ENCODE results near the gene HOXA6.

DNA sequence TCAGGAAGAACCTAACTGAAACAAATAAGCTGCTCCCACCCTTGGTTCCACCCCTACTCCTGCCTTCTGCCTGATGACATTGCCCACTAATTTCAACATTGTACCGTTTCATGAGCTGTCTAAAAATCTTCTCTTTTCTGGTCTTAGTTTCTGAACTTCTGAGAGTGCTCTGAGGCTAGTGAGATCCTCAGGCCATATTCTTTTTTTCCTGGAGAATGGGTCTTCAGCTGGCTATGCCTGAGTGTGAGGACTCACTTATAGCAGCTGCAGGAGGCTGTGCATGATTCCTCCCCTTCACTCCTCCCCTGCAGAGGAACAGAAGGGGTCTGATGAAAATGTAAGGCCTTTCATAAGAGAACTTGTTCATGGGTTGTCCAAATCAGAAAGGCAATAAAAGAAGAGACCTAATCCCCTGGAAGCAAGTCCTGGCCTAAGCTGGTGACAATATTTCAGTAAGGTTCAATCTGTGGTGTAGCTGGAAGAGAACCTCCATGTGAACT, 28.1 kb downstream of the HOXA6 start:
- no peak for TF ChIP-seq POLR2A (IDR thresholded peaks at IDR 0.05)
- TF ChIP-seq, protein P1, sequence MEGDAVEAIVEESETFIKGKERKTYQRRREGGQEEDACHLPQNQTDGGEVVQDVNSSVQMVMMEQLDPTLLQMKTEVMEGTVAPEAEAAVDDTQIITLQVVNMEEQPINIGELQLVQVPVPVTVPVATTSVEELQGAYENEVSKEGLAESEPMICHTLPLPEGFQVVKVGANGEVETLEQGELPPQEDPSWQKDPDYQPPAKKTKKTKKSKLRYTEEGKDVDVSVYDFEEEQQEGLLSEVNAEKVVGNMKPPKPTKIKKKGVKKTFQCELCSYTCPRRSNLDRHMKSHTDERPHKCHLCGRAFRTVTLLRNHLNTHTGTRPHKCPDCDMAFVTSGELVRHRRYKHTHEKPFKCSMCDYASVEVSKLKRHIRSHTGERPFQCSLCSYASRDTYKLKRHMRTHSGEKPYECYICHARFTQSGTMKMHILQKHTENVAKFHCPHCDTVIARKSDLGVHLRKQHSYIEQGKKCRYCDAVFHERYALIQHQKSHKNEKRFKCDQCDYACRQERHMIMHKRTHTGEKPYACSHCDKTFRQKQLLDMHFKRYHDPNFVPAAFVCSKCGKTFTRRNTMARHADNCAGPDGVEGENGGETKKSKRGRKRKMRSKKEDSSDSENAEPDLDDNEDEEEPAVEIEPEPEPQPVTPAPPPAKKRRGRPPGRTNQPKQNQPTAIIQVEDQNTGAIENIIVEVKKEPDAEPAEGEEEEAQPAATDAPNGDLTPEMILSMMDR (IDR thresholded peaks at IDR 0.05): no peak

Data from heart left ventricle (tissue), 13 donors.